ENCODE data around the gene UPP1. TPM values are rescaled to one million over a fixed set of nuclear protein-coding genes. Genes with fewer than 3 reads are reported as not detected.
"Not testable (repeated sequence)": the region's sequence is repeated elsewhere in the genome, so short reads cannot be mapped to it uniquely, and the experiment has no call there.

Gene UPP1
- total RNA-seq, 2 experiments from 2014 or later: 115 to 121 TPM

- Mint-ChIP-seq H3K27me3 (peaks cover 2% of the 10 kb centered on the region), H3K27ac (no peak overlapping the region), H3K36me3 (peaks cover 7% of the 10 kb centered on the region), H3K4me1 (ENCODE audit: low read depth) (peaks cover 3% of the 10 kb centered on the region), H3K9me3 (peaks cover 12% of the 10 kb centered on the region), H3K4me3 (no peak overlapping the region)
- intact Hi-C loops (cut with micrococcal nuclease): no loop called here
- DNase-seq: no peak
- POLR2A ChIA-PET: no interaction called here
- CTCF ChIA-PET: no interaction called here
Measured at GRCh38 chr7:48058990-48059389, 30.1 kb upstream of the UPP1 start.

GRCh38 chr7:48059706-48060105 lies 29.4 kb upstream of the UPP1 start:
- ChIA-PET POLR2A (no interaction called here), CTCF (interaction anchor here (1.0 to 1.1 kb wide), 2 partner anchors 42 to 91 kb away, joined by 3 to 4 read pairs; no protein-coding TSS in a partner anchor)
- Mint-ChIP-seq H3K4me1 (ENCODE audit: low read depth) (peaks cover 3% of the 10 kb centered on the region), H3K4me3 (no peak overlapping the region), H3K27ac (no peak overlapping the region), H3K27me3 (peaks cover 2% of the 10 kb centered on the region), H3K36me3 (peaks cover 7% of the 10 kb centered on the region), H3K9me3 (peaks cover 12% of the 10 kb centered on the region)
- no peak for DNase-seq
- intact Hi-C loops (cut with micrococcal nuclease): no loop called here

GRCh38 chr7:48063985-48064384 lies 25.1 kb upstream of the UPP1 start:
- intact Hi-C loops (cut with micrococcal nuclease): no loop called here
- no peak for DNase-seq
- ChIA-PET CTCF (no interaction called here), POLR2A (no interaction called here)
- Mint-ChIP-seq H3K9me3 (peaks cover 3% of the 10 kb centered on the region), H3K4me1 (ENCODE audit: low read depth) (no peaks in the 10 kb centered on the region), H3K27ac (no peak overlapping the region), H3K4me3 (no peak overlapping the region), H3K27me3 (peaks cover 2% of the 10 kb centered on the region), H3K36me3 (peaks cover 5% of the 10 kb centered on the region)

- H3K27ac Mint-ChIP-seq: no peak overlapping the region
- DNase-seq: no peak
Measured at GRCh38 chr7:48067475-48067874, 21.6 kb upstream of the UPP1 start.

GRCh38 chr7:48074204-48074654 lies 14.8 kb upstream of the UPP1 start:
- DNase-seq: no peak

More at GRCh38 chr7:48067475-48067874, 21.6 kb upstream of the UPP1 start:
- Mint-ChIP-seq H3K4me1 (ENCODE audit: low read depth) (no peaks in the 10 kb centered on the region), H3K36me3 (peaks cover 11% of the 10 kb centered on the region), H3K9me3 (peaks cover 14% of the 10 kb centered on the region), H3K4me3 (no peak overlapping the region), H3K27me3 (peaks cover 2% of the 10 kb centered on the region)
- intact Hi-C loops (cut with micrococcal nuclease): no loop called here
- ChIA-PET POLR2A (interaction anchor here (0.6 kb wide), 1 partner anchor 26 kb away, joined by 3 read pairs; no protein-coding TSS in a partner anchor), CTCF (interaction anchor here (0.8 kb wide), 1 partner anchor 8 kb away, joined by 3 read pairs; no protein-coding TSS in a partner anchor)

GRCh38 chr7:48077423-48077822 lies 11.6 kb upstream of the UPP1 start:
- Mint-ChIP-seq H3K4me3 (no peak overlapping the region), H3K27ac (no peak overlapping the region), H3K27me3 (no peaks in the 10 kb centered on the region), H3K9me3 (peaks cover under 1% of the 10 kb centered on the region), H3K36me3 (peaks cover 1% of the 10 kb centered on the region), H3K4me1 (ENCODE audit: low read depth) (peaks cover 13% of the 10 kb centered on the region)
- no peak for DNase-seq
- intact Hi-C loops (cut with micrococcal nuclease): no loop called here
- ChIA-PET POLR2A (no interaction called here), CTCF (no interaction called here)

More at GRCh38 chr7:48074204-48074654, 14.8 kb upstream of the UPP1 start:
- ChIA-PET POLR2A (no interaction called here), CTCF (no interaction called here)
- intact Hi-C loops (cut with micrococcal nuclease): no loop called here
- peaks cover 11% of the 10 kb centered on the region for H3K9me3 Mint-ChIP-seq
- H3K4me3 Mint-ChIP-seq: no peak overlapping the region
- no peaks in the 10 kb centered on the region for H3K27me3 Mint-ChIP-seq
- no peak overlapping the region for H3K27ac Mint-ChIP-seq
- peaks cover 6% of the 10 kb centered on the region for H3K36me3 Mint-ChIP-seq
- peaks cover 12% of the 10 kb centered on the region for H3K4me1 Mint-ChIP-seq (ENCODE audit: low read depth)

GRCh38 chr7:48078470-48078869 lies 10.6 kb upstream of the UPP1 start:
- intact Hi-C loops (cut with micrococcal nuclease): no loop called here
- no peaks in the 10 kb centered on the region for H3K9me3 Mint-ChIP-seq
- H3K4me3 Mint-ChIP-seq: no peak overlapping the region
- no peaks in the 10 kb centered on the region for H3K27me3 Mint-ChIP-seq
- no peak overlapping the region for H3K27ac Mint-ChIP-seq
- no peak for DNase-seq
- ChIA-PET POLR2A (no interaction called here), CTCF (no interaction called here)
- no peaks in the 10 kb centered on the region for H3K36me3 Mint-ChIP-seq
- peaks cover 23% of the 10 kb centered on the region for H3K4me1 Mint-ChIP-seq (ENCODE audit: low read depth)

- H3K27ac Mint-ChIP-seq: peak overlapping the region; percentile 53
- H3K9me3 Mint-ChIP-seq; H3K4me3 Mint-ChIP-seq; intact Hi-C loops (cut with micrococcal nuclease); H3K27me3 Mint-ChIP-seq; DNase-seq; H3K36me3 Mint-ChIP-seq: not testable (repeated sequence)
- CTCF ChIA-PET: interaction anchor here (0.6 kb wide), 1 partner anchor 90 kb away, joined by 3 read pairs; no protein-coding TSS in a partner anchor
- POLR2A ChIA-PET: interaction anchor here (1.5 kb wide), 1 partner anchor 41 kb away, joined by 3 read pairs; no protein-coding TSS in a partner anchor
- H3K4me1 Mint-ChIP-seq (ENCODE audit: low read depth): peaks cover 48% of the 10 kb centered on the region
Measured at GRCh38 chr7:48082378-48082777, 6.7 kb upstream of the UPP1 start.

- intact Hi-C loops (cut with micrococcal nuclease): no loop called here
- CTCF ChIA-PET: interaction anchor here (0.7 to 2.5 kb wide), 4 partner anchors 7 to 115 kb away, joined by 3 to 6 read pairs (median 5); no protein-coding TSS in a partner anchor
- H3K36me3 Mint-ChIP-seq: no peaks in the 10 kb centered on the region
Measured at GRCh38 chr7:48083114-48083830, 5.8 kb upstream of the UPP1 start.

GRCh38 chr7:48084727-48085432 lies 4.2 kb upstream of the UPP1 start:
- POLR2A ChIA-PET: interaction anchor here (1.0 to 4.2 kb wide), 6 partner anchors 11 to 214 kb away, joined by 3 to 22 read pairs (median 5); no protein-coding TSS in a partner anchor
- intact Hi-C loops (cut with micrococcal nuclease): loop anchor here (1.0 to 2.0 kb wide), 8 partner anchors 12 to 106 kb away; partner anchors contain the start of genes C7orf57 and HUS1
- peaks cover 55% of the 10 kb centered on the region for H3K4me1 Mint-ChIP-seq (ENCODE audit: low read depth)
- H3K27me3 Mint-ChIP-seq: no peaks in the 10 kb centered on the region
- H3K36me3 Mint-ChIP-seq: peaks cover under 1% of the 10 kb centered on the region
- H3K4me3 Mint-ChIP-seq: peak overlapping the region; percentile 49
- DNase-seq: peak; percentile 90
- peak overlapping the region; percentile 91 for H3K27ac Mint-ChIP-seq
- CTCF ChIA-PET: interaction anchor here (0.7 to 2.5 kb wide), 6 partner anchors 26 to 140 kb away, joined by 3 to 7 read pairs (median 4); partner anchors contain the start of gene C7orf57
- no peaks in the 10 kb centered on the region for H3K9me3 Mint-ChIP-seq

More at GRCh38 chr7:48083114-48083830, 5.8 kb upstream of the UPP1 start:
- H3K9me3 Mint-ChIP-seq: no peaks in the 10 kb centered on the region
- H3K27ac Mint-ChIP-seq: peak overlapping the region; percentile 70
- peak overlapping the region; percentile 41 for H3K4me3 Mint-ChIP-seq
- DNase-seq: peak; percentile 66
- POLR2A ChIA-PET: interaction anchor here (0.7 to 1.5 kb wide), 2 partner anchors 42 to 216 kb away, joined by 3 read pairs; no protein-coding TSS in a partner anchor
- peaks cover 55% of the 10 kb centered on the region for H3K4me1 Mint-ChIP-seq (ENCODE audit: low read depth)
- no peaks in the 10 kb centered on the region for H3K27me3 Mint-ChIP-seq

- DNase-seq: no peak
- intact Hi-C loops (cut with micrococcal nuclease): loop anchor here (1.0 to 2.0 kb wide), 8 partner anchors 12 to 106 kb away; partner anchors contain the start of genes C7orf57 and HUS1
- H3K36me3 Mint-ChIP-seq: peaks cover 5% of the 10 kb centered on the region
- peaks cover 60% of the 10 kb centered on the region for H3K4me1 Mint-ChIP-seq (ENCODE audit: low read depth)
- peak overlapping the region; percentile 49 for H3K4me3 Mint-ChIP-seq
- POLR2A ChIA-PET: interaction anchor here (1.0 to 4.2 kb wide), 6 partner anchors 11 to 215 kb away, joined by 3 to 22 read pairs (median 5); no protein-coding TSS in a partner anchor
- no peaks in the 10 kb centered on the region for H3K27me3 Mint-ChIP-seq
- CTCF ChIA-PET: interaction anchor here (0.7 to 2.5 kb wide), 5 partner anchors 25 to 94 kb away, joined by 3 to 7 read pairs (median 4); partner anchors contain the start of gene C7orf57
- H3K9me3 Mint-ChIP-seq: no peaks in the 10 kb centered on the region
- H3K27ac Mint-ChIP-seq: peak overlapping the region; percentile 91
Measured at GRCh38 chr7:48085433-48085791, 3.7 kb upstream of the UPP1 start.
